Thyroid gland (tissue), 4 donors: ENCODE results near the gene VCP.

Source experiments
- CTCF ChIP-seq, 6 experiments: fragments of 200-600 bp in 3 of 6; fragments of 450-650 bp in 3 of 6; sonication (generic) in 3 of 6; IDR thresholded peaks; one replicate each; pipeline ENCODE4 v1.5.1; 2016 to 2019; ENCODE audit warnings: antibody characterized with exemption in 6 of 6, mild to moderate bottlenecking in 2 of 6, inconsistent platforms in 1 of 6, moderate library complexity in 1 of 6
- POLR2A ChIP-seq, 2 donors: fragments of 450-650 bp; IDR thresholded peaks; one replicate each; pipeline ENCODE4 v1.6.1; 2017; ENCODE audit warnings: antibody characterized with exemption in 2 of 2, mild to moderate bottlenecking in 2 of 2, moderate library complexity in 1 of 2

GRCh38 chr9:35114113-35114839, 41.9 kb upstream of the VCP start:
- TF ChIP-seq CTCF (IDR thresholded peaks at IDR 0.05) (no peak), POLR2A (IDR thresholded peaks at IDR 0.05) (no peak)
